Endothelial cell of umbilical vein (primary cell): ENCODE data around the gene DMD. TPM values are rescaled to one million over a fixed set of nuclear protein-coding genes. Genes with fewer than 3 reads are reported as not detected.

Experiments
- BruUV-seq: library from RNA; stranded (reverse); fragments of 400-500 nt; replicated peaks from 2 replicates; lab custom pipeline; 2021; lab: Mats Ljungman, UMichigan
- CTCF ChIA-PET: fragments of 300-600, 350-600 bp; sonication (Branson Sonifier 250); formaldehyde crosslinking; loops from one replicate; lab custom pipeline; 2021; ENCODE audit warnings: antibody characterized with exemption, inconsistent platforms; lab: Charles Lee
- POLR2A ChIA-PET: fragments of 300-600, 350-600 bp; sonication (Branson Sonifier 250); formaldehyde crosslinking; loops from one replicate; lab custom pipeline; 2021; ENCODE audit warnings: antibody characterized with exemption, inconsistent platforms; lab: Charles Lee
- DNase-seq: peaks from one replicate; pipeline ENCODE4 v3.0.0-alpha.2; 2011; ENCODE audit warnings: low read depth, low spot score
- FAIRE-seq: peaks from 2 replicates; lab custom pipeline; 2011; peaks lifted over from hg19 to GRCh38; lab: Jason Lieb, UNC
- H2AFZ ChIP-seq: 2 replicates; pipeline ENCODE4 v1.6.0; 2012; ENCODE audit warnings: low read depth, low read length, control low read depth, inconsistent platforms
- H3K27ac ChIP-seq: 2 replicates; pipeline ENCODE4 v1.5.1; 2011; ENCODE audit warnings: low read depth, mild to moderate bottlenecking, control low read depth, low read length, moderate library complexity; ENCODE audit not compliant: insufficient read depth
- H3K27me3 ChIP-seq, 2 experiments: 2 replicates each; pipeline versions ENCODE4 v1.6.0 to v1.6.1; 2011; ENCODE audit warnings: low read length in 2 of 2, mixed read lengths in 1 of 2; ENCODE audit not compliant: control insufficient read depth in 2 of 2, insufficient read depth in 2 of 2
- H3K36me3 ChIP-seq, 2 experiments: 2 replicates in 1 of 2; 3 replicates in 1 of 2; pipeline ENCODE4 v1.5.1; 2011; ENCODE audit warnings: low read length in 2 of 2, mild to moderate bottlenecking in 1 of 2, moderate library complexity in 1 of 2; ENCODE audit not compliant: control insufficient read depth in 2 of 2, insufficient read depth in 2 of 2; ENCODE audit errors: extremely low read depth in 1 of 2
- H3K4me1 ChIP-seq: 3 replicates; pipeline ENCODE4 v1.5.1; 2011; ENCODE audit warnings: mild to moderate bottlenecking, low read length; ENCODE audit not compliant: control insufficient read depth, insufficient read depth; ENCODE audit errors: extremely low read depth
- H3K4me2 ChIP-seq: 2 replicates; pipeline ENCODE4 v1.6.1; 2011; ENCODE audit warnings: low read length, control low read depth, mixed read lengths; ENCODE audit not compliant: insufficient read depth
- H3K4me3 ChIP-seq, 3 experiments: fragments of 200-600 bp in 1 of 3; sonication (generic), shearing (Covaris generic) in 1 of 3; replicated peaks in 1 of 3; 2 replicates each; pipeline ENCODE4 v1.5.1; 2011 to 2016; ENCODE audit warnings: control low read depth in 3 of 3, low read length in 3 of 3, mild to moderate bottlenecking in 2 of 3, inconsistent platforms in 1 of 3, low read depth in 1 of 3, moderate library complexity in 1 of 3; ENCODE audit not compliant: insufficient read depth in 1 of 3
- H3K79me2 ChIP-seq: 2 replicates; pipeline ENCODE4 v1.6.0; 2012; ENCODE audit warnings: low read length, inconsistent platforms; ENCODE audit not compliant: control insufficient read depth, insufficient read depth
- H3K9ac ChIP-seq: replicated peaks from 2 replicates; pipeline ENCODE3; 2011; ENCODE audit warnings: low read length, control low read depth; ENCODE audit not compliant: insufficient read depth; ENCODE audit errors: extremely low read depth
- H3K9me1 ChIP-seq: replicated peaks from 3 replicates; pipeline ENCODE4 v1.6.0; 2011; ENCODE audit warnings: mild to moderate bottlenecking, low read length; ENCODE audit not compliant: control insufficient read depth, insufficient read depth; ENCODE audit errors: extremely low read depth
- H3K9me3 ChIP-seq: replicated peaks from 2 replicates; pipeline ENCODE4 v1.5.1; 2012; ENCODE audit warnings: low read length, inconsistent platforms; ENCODE audit not compliant: control insufficient read depth, insufficient read depth
- H4K20me1 ChIP-seq: replicated peaks from 2 replicates; pipeline ENCODE3; 2011; ENCODE audit warnings: mild to moderate bottlenecking, low read length; ENCODE audit not compliant: control insufficient read depth, insufficient read depth; ENCODE audit errors: extremely low read depth
- CTCF ChIP-seq, 2 donors: IDR thresholded peaks; 1 replicate in 1 of 2; 2 replicates in 1 of 2; pipeline ENCODE4 v1.5.1; 2011; ENCODE audit warnings: low read length in 2 of 2, mild to moderate bottlenecking in 2 of 2, moderate library complexity in 2 of 2, control low read depth in 1 of 2, inconsistent platforms in 1 of 2, low read depth in 1 of 2; ENCODE audit not compliant: insufficient read depth in 1 of 2; ENCODE audit errors: extremely low read depth in 1 of 2
- EZH2 ChIP-seq: IDR thresholded peaks from 2 replicates; pipeline ENCODE4 v1.6.1; 2012; ENCODE audit warnings: borderline replicate concordance, low read depth, mild to moderate bottlenecking, moderate library complexity, low read length, inconsistent platforms; ENCODE audit not compliant: severe bottlenecking
- FOS ChIP-seq: IDR thresholded peaks from 2 replicates; pipeline ENCODE4 v1.6.1; 2011; ENCODE audit warnings: mild to moderate bottlenecking, low read length, moderate library complexity, borderline replicate concordance; ENCODE audit not compliant: insufficient read depth
- GATA2 ChIP-seq: IDR thresholded peaks from 2 replicates; pipeline ENCODE4 v1.7.0; 2011; ENCODE audit warnings: low read depth, mild to moderate bottlenecking, moderate library complexity, mixed read lengths, low read length; ENCODE audit not compliant: insufficient read length, insufficient read depth
- JUN ChIP-seq: IDR thresholded peaks from 2 replicates; pipeline ENCODE4 v1.6.1; 2011; ENCODE audit warnings: borderline replicate concordance, low read depth; ENCODE audit not compliant: insufficient read length, insufficient read depth
- MAX ChIP-seq: IDR thresholded peaks from 2 replicates; pipeline ENCODE4 v1.6.1; 2011; ENCODE audit not compliant: insufficient read depth, insufficient read length
- MYC ChIP-seq: IDR thresholded peaks from one replicate; pipeline ENCODE4 v1.6.1; 2011; ENCODE audit warnings: mild to moderate bottlenecking, low read depth, low read length
- POLR2A ChIP-seq: IDR thresholded peaks from 2 replicates; pipeline ENCODE4 v1.6.1; 2012; ENCODE audit warnings: low read depth, mild to moderate bottlenecking, control low read depth, low read length
- POLR2AphosphoS5 ChIP-seq: IDR thresholded peaks from 2 replicates; pipeline ENCODE4 v1.6.1; 2012; ENCODE audit warnings: low read depth, mild to moderate bottlenecking, control low read depth, low read length, moderate library complexity; ENCODE audit not compliant: insufficient read depth
- dilution Hi-C: fragments of 300-500 bp; cut with MboI; formaldehyde crosslinking; loops from one replicate; pipeline ENCODE4 v1.15.0; 2019; ENCODE audit warnings: low sequenced_read_pairs; ENCODE audit not compliant: extremely low pct_ligation_motif_present
- intact Hi-C: fragments of 100-400 bp; cut with micrococcal nuclease; formaldehyde crosslinking; loops from one replicate; pipeline ENCODE4 v1.10.0; 2022
- polyA plus RNA-seq, 4 experiments: library from polyadenylated mRNA; depleted of rRNA in 3 of 4; stranded (reverse) in 3 of 4; unstranded in 1 of 4; fragments of >200 nt; gene quantifications; 2 replicates each; pipeline versions ENCODE4 v1.2.1 to v1.2.3, GENCODE V29; 2011 to 2012; ENCODE audit warnings: missing spikeins in 1 of 4
- total RNA-seq: library from RNA; stranded (reverse); gene quantifications from 2 replicates; pipeline ENCODE4 v1.2.3, GENCODE V29; 2021

The DMD gene
- total and polyA plus RNA-seq, 2 donors (not counting 3 experiments of a cell fraction or from before 2014, with no cell fraction given): 7.3 to 9.0 TPM

GRCh38 chrX:32150141-32150540 is 1061.2 kb downstream of the DMD start:
- Histone ChIP-seq H3K79me2 (no peaks in the 10 kb centered on the region), H3K9me3 (no peaks in the 10 kb centered on the region), H3K4me1 (no peaks in the 10 kb centered on the region), H4K20me1 (no peaks in the 10 kb centered on the region), H3K36me3 (no peaks in the 10 kb centered on the region), H3K27me3 (no peaks in the 10 kb centered on the region), H3K27ac (no peak overlapping the region), H3K9me1 (no peaks in the 10 kb centered on the region), H3K4me3 (no peak overlapping the region), H2AFZ (no peak overlapping the region), H3K9ac (no peak overlapping the region), H3K4me2 (no peak overlapping the region)
- no peak for FAIRE-seq
- dilution Hi-C loops (no loop called here), intact Hi-C loops (no loop called here)
- DNase-seq: no peak
- ChIA-PET POLR2A (no interaction called here), CTCF (no interaction called here)
- TF ChIP-seq POLR2AphosphoS5 (no peak), MAX (no peak), FOS (no peak), JUN (no peak), GATA2 (no peak), MYC (no peak), CTCF (IDR thresholded peaks at IDR 0.05; ENCODE audit: extremely low read depth in 1 of 2, insufficient read depth in 1 of 2, low read depth in 1 of 2, low read length in 2 of 2) (no peak), POLR2A (no peak), EZH2 (no peak)
- no TSS peak for BruUV-seq
